ENCODE measurements around the gene LSM5. TPM values are rescaled to one million over a fixed set of nuclear protein-coding genes. Genes with fewer than 3 reads are reported as not detected.

Gene LSM5
- total and polyA plus RNA-seq, 9 of the 15 experiments (the other 6 are each of a cell fraction or from before 2014, with no cell fraction given), result 36.3 to 620 (median 186) TPM

GRCh38 chr7:32453341-32454011 is 36.7 kb downstream of the LSM5 start:
- no peak overlapping the region for H3K4me2 ChIP-seq (ENCODE audit: insufficient read depth, low read length)
- in situ Hi-C loops (cut with MboI), result no loop called here

GRCh38 chr7:32447218-32447617 is 43.0 kb downstream of the LSM5 start:
- H3K4me3 ChIP-seq, result no peak overlapping the region
- BruUV-seq (replicated peaks), result no TSS peak
- H3K27ac ChIP-seq (ENCODE audit: extremely low read depth, low read depth, low read length), result no peak overlapping the region
- DNase-seq (ENCODE audit: extremely low read depth in 1 of 4, low spot score in 3 of 4), result no peak
- CTCF ChIA-PET (ENCODE audit: low intra/inter-chr PET ratio), result no interaction called here
- POLR2A ChIA-PET, result no interaction called here
- no peak overlapping the region for H3K9ac ChIP-seq (ENCODE audit: insufficient read depth in 1 of 2, low read depth in 2 of 2, low read length in 2 of 2)
- no peaks in the 10 kb centered on the region for H3K79me2 ChIP-seq (ENCODE audit: control insufficient read depth, insufficient read depth, low read length)
- no peak overlapping the region for H2AFZ ChIP-seq (ENCODE audit: low read depth, low read length)
- FAIRE-seq, result no peak
- H3K27me3 ChIP-seq (ENCODE audit: control insufficient read depth in 2 of 2, insufficient read depth in 2 of 2, low read length in 2 of 2), result peaks cover 0 to 7% of the 10 kb centered on the region in 2 experiments; a peak in 3 of 5 replicates
- no peak for TF ChIP-seq DLX4 (CRISPR knock-in tag; IDR thresholded peaks at IDR 0.05)
- TF ChIP-seq HNRNPH1 (optimal IDR thresholded peaks at IDR 0.05; ENCODE audit: low read depth, low read length), result no peak
- no peak for TF ChIP-seq TSC22D4 (tag; IDR thresholded peaks at IDR 0.05)
- TF ChIP-seq ZNF445 (CRISPR knock-in tag; IDR thresholded peaks at IDR 0.05; ENCODE audit: low read depth), result no peak
- no peak for TF ChIP-seq ZNF324 (CRISPR knock-in tag; IDR thresholded peaks at IDR 0.05)
- no peak for TF ChIP-seq EGR1 (conservative IDR thresholded peaks at IDR 0.05)
- TF ChIP-seq MYNN (IDR thresholded peaks at IDR 0.05), result no peak
- TF ChIP-seq MYNN (CRISPR knock-in tag; IDR thresholded peaks at IDR 0.05), result no peak
- no peak for TF ChIP-seq CTBP1 (IDR thresholded peaks at IDR 0.05; ENCODE audit: borderline replicate concordance)
- no peak for TF ChIP-seq CBX2 (IDR thresholded peaks at IDR 0.05; ENCODE audit: insufficient read depth, low read length, poor library complexity, severe bottlenecking)
- no peaks in the 10 kb centered on the region for H3K9me3 ChIP-seq (replicated peaks; ENCODE audit: control insufficient read depth, insufficient read depth, low read depth, low read length)
- H4K20me1 ChIP-seq (replicated peaks; ENCODE audit: control insufficient read depth, insufficient read depth, low read length), result no peaks in the 10 kb centered on the region
- no peaks in the 10 kb centered on the region for H3K36me3 ChIP-seq (ENCODE audit: control insufficient read depth, insufficient read depth, low read length)
- ATAC-seq, result no peak
- H3K9me1 ChIP-seq (ENCODE audit: control insufficient read depth, insufficient read depth, low read length), result no peaks in the 10 kb centered on the region
- H3K4me1 ChIP-seq (replicated peaks in 1 of 2; ENCODE audit: control insufficient read depth in 2 of 2, insufficient read depth in 2 of 2, low read length in 2 of 2), result no peaks in the 10 kb centered on the region
- intact Hi-C loops (cut with micrococcal nuclease), result no loop called here
- in situ Hi-C loops (cut with MboI), result no loop called here
- no peak overlapping the region for H3K4me2 ChIP-seq (ENCODE audit: insufficient read depth, low read length)
- 0% methylated on average over 2 of the region's 2 CpGs for WGBS (ENCODE audit: insufficient coverage, low coverage, missing lambda C conversion rate)

More at GRCh38 chr7:32453341-32454011, 36.7 kb downstream of the LSM5 start:
- intact Hi-C loops (cut with micrococcal nuclease), result no loop called here
- WGBS (ENCODE audit: insufficient coverage, low coverage, missing lambda C conversion rate), result 0% methylated on average over 8 of the region's 8 CpGs
- Histone ChIP-seq H3K27me3 (ENCODE audit: control insufficient read depth in 2 of 2, insufficient read depth in 2 of 2, low read length in 2 of 2) (peaks cover 0 to 3% of the 10 kb centered on the region in 2 experiments; a peak in 3 of 5 replicates), H2AFZ (ENCODE audit: low read depth, low read length) (no peak overlapping the region), H3K27ac (ENCODE audit: extremely low read depth, low read depth, low read length) (no peak overlapping the region), H3K9ac (ENCODE audit: insufficient read depth in 1 of 2, low read depth in 2 of 2, low read length in 2 of 2) (no peak overlapping the region), H3K36me3 (ENCODE audit: control insufficient read depth, insufficient read depth, low read length) (no peaks in the 10 kb centered on the region), H3K4me3 (no peak overlapping the region), H3K9me3 (replicated peaks; ENCODE audit: control insufficient read depth, insufficient read depth, low read depth, low read length) (no peaks in the 10 kb centered on the region), H3K79me2 (ENCODE audit: control insufficient read depth, insufficient read depth, low read length) (no peaks in the 10 kb centered on the region), H3K9me1 (ENCODE audit: control insufficient read depth, insufficient read depth, low read length) (no peaks in the 10 kb centered on the region), H3K4me1 (replicated peaks in 1 of 2; ENCODE audit: control insufficient read depth in 2 of 2, insufficient read depth in 2 of 2, low read length in 2 of 2) (no peaks in the 10 kb centered on the region), H4K20me1 (replicated peaks; ENCODE audit: control insufficient read depth, insufficient read depth, low read length) (no peaks in the 10 kb centered on the region)
- ChIA-PET POLR2A (interaction anchor here (1.4 kb wide), 1 partner anchor 10 kb away, joined by 4 read pairs; no protein-coding TSS in a partner anchor), CTCF (ENCODE audit: low intra/inter-chr PET ratio) (no interaction called here)
- no TSS peak for BruUV-seq (replicated peaks)
- no peak for FAIRE-seq
- DNase-seq (ENCODE audit: extremely low read depth in 1 of 4, low spot score in 3 of 4), result no peak
- no peak for TF ChIP-seq ZNF165 (CRISPR knock-in tag; IDR thresholded peaks at IDR 0.05; ENCODE audit: borderline replicate concordance)
- 0 out of 2 replicates have a peak, but pooled peaks have one; percentile 13 for TF ChIP-seq ATF3 (IDR thresholded peaks at IDR 0.05)
- TF ChIP-seq ATF3 (CRISPR knock-in tag; conservative IDR thresholded peaks at IDR 0.05), result no peak
- no peak for ATAC-seq

Measured in K562 (cell line).